ENCODE measurements around the gene LCN12. TPM values are rescaled to one million over a fixed set of nuclear protein-coding genes. Genes with fewer than 3 reads are reported as not detected.

Gene LCN12
- total RNA-seq, 1 donor = 0.86 TPM

- no peak for DNase-seq (ENCODE audit: low read depth)
- no peak overlapping the region for H3K4me3 ChIP-seq (ENCODE audit: low read depth, low read length)
- no peak for TF ChIP-seq CTCF (IDR thresholded peaks at IDR 0.05; ENCODE audit: insufficient read depth, low read depth, low read length)
These were observed 16.5 kb downstream of the LCN12 start for GRCh38 chr9:136968333-136969127.

DNA sequence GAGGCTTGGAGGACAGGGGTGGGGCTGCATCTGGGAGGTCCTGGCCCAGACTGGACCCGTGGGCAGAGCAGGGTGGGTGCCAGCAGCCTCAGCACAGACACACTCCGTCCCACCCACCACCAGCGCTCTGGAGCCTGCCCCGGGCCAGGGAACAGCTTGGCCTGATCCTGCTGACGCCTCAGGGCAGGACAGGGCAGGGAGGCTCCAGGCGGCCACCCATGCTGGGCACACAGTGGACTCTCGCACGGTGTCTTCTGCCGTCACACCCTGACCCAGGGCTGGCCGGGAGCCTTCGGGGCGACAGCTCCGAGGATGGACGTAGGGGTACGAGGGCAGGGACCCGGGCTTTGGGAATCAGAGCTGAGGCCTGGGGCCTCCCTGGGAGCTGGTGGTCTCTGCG, 17.1 kb downstream of the LCN12 start:
- no peak for TF ChIP-seq CTCF (IDR thresholded peaks at IDR 0.05; ENCODE audit: insufficient read depth, low read depth, low read length)
- no peak overlapping the region for H3K4me3 ChIP-seq (ENCODE audit: low read depth, low read length)
- no peak for DNase-seq (ENCODE audit: low read depth)

- no peak for DNase-seq (ENCODE audit: low read depth)
- no peak for TF ChIP-seq CTCF (IDR thresholded peaks at IDR 0.05; ENCODE audit: insufficient read depth, low read depth, low read length)
- no peak overlapping the region for H3K4me3 ChIP-seq (ENCODE audit: low read depth, low read length)
These were observed 17.7 kb downstream of the LCN12 start for GRCh38 chr9:136969774-136970173.

GRCh38 chr9:136970361-136970760, 18.3 kb downstream of the LCN12 start:
- no peak overlapping the region for H3K4me3 ChIP-seq (ENCODE audit: low read depth, low read length)
- TF ChIP-seq CTCF (IDR thresholded peaks at IDR 0.05; ENCODE audit: insufficient read depth, low read depth, low read length) = no peak
- no peak for DNase-seq (ENCODE audit: low read depth)

- H3K4me3 ChIP-seq (ENCODE audit: low read depth, low read length) = no peak overlapping the region
- no peak for DNase-seq (ENCODE audit: low read depth)
- TF ChIP-seq CTCF (IDR thresholded peaks at IDR 0.05; ENCODE audit: insufficient read depth, low read depth, low read length) = no peak
These were observed 19.7 kb downstream of the LCN12 start for GRCh38 chr9:136971746-136972145.

DNA sequence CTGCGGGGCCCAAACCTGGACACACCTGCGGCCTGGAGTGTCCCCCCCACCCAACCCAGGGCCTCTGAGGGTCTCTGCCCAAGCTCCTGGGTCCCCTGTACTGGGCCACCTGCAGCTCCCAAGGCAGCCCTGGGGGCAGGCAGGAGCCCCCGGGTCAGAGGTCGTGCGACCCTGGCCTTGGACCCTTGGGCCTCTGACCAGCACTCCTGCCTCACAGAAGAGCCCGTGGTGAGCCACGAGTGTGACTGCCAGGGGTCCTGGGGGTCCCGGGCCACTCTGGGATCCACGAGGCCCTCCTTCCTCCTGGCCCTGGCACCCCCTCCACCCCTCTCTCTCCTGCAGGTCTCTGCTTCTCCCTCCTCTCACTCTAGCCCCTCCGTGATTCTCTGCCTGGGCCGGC, 20.3 kb downstream of the LCN12 start:
- no peak for DNase-seq (ENCODE audit: low read depth)
- H3K4me3 ChIP-seq (ENCODE audit: low read depth, low read length) = no peak overlapping the region
- TF ChIP-seq CTCF (IDR thresholded peaks at IDR 0.05; ENCODE audit: insufficient read depth, low read depth, low read length) = no peak

DNA sequence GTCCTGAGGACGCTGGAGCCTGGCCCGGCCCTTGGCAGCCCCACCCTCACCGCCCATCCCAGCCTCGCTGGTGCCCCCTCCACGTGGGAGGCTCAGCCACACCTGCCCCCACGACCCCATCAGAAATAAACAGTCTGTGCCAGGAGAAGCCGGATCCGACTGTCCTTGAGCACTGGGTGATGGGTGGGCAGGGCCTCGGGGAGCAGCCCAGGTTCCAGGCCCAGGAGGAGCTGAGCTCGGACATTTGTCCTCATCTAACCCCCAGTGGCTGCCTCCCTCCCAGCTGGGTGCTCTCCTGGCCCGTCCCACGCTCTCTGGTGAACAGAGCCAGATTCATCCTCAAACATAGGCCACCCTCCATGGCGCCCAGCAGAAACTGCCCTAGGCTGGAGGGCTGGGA, 20.7 kb downstream of the LCN12 start:
- DNase-seq (ENCODE audit: low read depth) = no peak
- H3K4me3 ChIP-seq (ENCODE audit: low read depth, low read length) = no peak overlapping the region
- no peak for TF ChIP-seq CTCF (IDR thresholded peaks at IDR 0.05; ENCODE audit: insufficient read depth, low read depth, low read length)

Data from fibroblast of villous mesenchyme (primary cell).